GM21737 (cell line): ENCODE measurements around the gene MSI2.

ENCODE experiments used
- ATAC-seq: cut with Tn5 transposase; IDR thresholded peaks from one replicate; pipeline ENCODE4 v1.9.1; 2021; ENCODE audit warnings: mild to moderate bottlenecking, moderate library complexity; ENCODE audit not compliant: unreplicated experiment

The MSI2 gene

DNA sequence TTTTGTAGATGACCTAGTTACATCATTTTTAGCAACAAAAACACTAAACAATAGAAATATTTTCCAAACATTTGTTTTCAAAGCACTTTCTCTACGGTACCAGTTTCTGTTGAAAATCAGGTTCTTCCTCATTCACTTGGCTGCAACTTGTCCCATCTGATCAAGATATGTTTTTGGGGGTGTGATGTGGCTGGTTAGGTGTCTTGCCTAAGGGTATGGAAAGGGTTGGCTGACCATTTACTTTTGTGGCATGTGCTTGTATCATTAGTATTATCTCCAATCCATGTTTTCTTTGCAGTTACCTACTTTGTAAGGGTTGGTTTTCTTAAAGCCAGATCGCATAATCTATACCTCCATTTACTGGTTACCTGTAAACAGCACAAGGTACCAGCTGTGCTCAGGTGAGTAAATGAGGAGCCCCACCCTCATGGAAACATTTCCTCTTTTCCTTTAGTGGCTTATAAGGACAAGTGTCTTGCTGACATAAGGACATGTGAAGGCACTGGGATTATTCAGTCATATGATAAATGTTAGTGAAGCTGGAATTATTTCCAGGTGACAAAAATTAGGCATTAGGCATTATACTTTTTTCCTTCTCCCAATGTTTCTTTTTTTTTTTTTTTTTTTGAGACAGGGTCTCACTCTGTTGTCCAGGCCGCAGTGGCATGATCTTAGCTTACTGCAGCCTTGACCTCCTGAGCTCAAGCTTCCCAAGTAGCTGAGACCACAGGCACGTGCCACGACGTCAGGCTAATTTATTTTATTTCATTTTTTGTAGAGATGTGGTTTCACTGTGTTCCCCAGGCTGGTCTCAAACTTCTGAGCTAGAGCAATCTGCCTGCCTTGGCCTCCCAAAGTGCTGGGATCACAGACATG is 326.8 kb downstream of the MSI2 start:
- no peak for ATAC-seq

- no peak for ATAC-seq
These were observed 327.8 kb downstream of the MSI2 start for GRCh38 chr17:57584050-57584551.

DNA sequence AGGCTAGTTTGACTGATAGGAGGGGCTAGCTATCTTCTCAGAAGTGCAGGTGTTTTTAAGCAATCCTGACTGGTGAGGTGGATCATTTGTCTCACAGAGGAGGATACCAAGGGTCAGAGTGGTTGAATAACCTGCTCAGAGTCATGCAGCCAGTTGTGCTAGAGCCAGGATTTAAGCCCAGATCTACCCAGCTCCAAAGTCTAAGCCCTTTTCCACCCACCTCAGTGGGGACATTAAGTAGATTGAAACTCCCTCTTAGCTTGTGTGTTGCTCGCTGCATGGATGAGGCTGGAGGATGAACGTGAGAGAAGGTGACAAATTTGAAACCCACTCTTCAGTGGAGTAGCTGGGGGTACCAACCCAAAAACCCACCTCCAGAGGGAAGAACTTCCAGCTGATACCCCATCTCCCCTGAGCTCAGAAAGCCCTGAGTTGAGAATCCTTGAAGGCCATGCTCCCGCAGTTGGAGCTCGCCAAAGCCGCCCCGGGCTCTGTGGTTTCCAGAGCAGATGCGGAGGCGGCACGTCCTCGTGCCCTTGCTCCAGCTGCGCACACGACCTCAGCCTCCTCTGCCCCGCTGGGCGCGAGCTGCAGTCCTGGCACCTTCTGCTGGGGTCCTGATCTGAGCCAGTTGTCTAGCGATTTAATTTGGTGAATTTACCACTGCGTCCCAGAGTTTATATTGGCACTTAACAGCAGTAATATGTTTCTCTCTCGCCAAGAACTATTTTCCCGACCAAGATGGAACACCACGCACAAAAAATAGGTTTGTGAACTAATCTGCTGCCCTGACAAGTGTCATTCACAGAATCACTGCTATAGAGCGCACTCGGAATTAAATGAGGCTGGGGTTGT is 329.2 kb downstream of the MSI2 start:
- no peak for ATAC-seq

- ATAC-seq, result no peak
These were observed 329.9 kb downstream of the MSI2 start for GRCh38 chr17:57586196-57586740.

DNA sequence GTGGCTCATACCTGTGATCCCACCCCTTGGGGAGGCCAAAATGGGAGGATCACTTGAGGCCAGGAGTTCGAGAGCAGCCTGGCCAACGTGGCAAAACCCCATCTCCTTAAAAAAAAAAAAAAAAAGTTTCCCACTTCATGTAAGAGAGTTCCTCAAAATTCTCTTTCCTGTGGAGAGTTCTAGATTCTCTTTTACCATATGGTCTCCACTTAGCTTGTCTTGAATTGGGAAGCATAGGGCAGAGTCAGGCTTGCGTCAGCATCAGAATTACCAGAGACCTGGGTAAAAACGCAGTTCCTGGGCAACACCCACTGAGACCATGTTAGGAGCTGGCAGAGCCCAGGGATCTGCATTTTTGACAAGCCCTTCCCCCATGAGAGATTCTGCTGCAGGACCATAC is 330.4 kb downstream of the MSI2 start:
- no peak for ATAC-seq

DNA sequence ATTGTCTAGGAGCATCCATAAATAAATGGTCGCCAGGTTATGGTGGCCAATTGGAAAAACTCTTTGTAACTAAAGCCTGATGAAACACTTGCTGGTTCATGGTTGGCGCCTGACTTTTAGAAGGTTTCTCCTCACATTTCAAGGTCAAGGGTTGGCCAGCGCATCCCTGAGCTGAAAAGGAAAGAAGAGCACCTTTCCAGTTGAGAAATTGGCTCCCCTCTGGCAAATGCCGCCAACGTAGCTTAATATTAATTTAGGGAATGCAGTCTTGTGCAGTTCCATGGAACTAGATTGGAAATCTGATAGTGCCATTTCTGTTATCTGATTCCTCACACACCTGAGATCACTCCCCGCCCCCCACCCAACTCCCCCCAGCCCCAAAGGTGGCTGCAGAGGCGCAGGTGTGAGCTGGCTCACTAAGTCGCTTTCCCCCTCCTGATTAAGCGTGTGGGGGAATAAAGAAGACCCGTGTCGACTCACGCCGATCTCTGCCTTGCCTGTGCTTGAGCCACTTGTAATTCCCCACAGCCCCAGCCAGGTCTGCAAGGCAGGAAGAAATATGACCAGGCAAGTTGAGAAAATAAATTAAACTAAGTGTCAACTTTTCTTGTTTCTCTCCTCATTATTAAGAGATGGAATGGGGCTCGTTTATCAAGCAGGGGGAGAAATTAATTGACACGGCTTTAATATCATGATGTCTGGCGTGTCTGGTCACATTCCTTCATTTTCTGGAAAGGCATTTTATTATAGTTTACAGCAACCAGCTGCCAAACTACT is 331.1 kb downstream of the MSI2 start:
- ATAC-seq, result no peak

GRCh38 chr17:57588086-57588485 is 331.8 kb downstream of the MSI2 start:
- no peak for ATAC-seq

- no peak for ATAC-seq
These were observed 333.1 kb downstream of the MSI2 start for GRCh38 chr17:57589151-57590034.

GRCh38 chr17:57593739-57594462 is 337.6 kb downstream of the MSI2 start:
- no peak for ATAC-seq

GRCh38 chr17:57594767-57595166 is 338.4 kb downstream of the MSI2 start:
- no peak for ATAC-seq

DNA sequence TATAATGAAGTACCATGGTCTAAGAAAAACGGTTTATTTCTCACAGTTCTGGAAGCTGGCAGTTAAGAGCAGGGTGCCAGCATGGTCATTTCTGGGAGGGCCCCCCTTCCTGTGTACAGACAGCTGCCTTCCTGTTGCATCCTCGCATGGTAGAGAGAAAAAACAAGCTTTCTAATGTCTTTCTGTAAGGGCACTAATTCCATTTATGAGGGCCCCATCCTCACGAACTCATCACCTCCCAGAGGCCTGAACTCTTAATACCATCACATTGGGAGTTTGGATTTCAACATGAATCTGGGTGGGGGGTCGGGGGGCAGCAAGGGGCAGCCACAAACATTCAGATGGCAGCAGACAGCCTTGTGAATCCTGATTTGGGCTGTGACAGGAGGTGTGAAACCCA is 339.1 kb downstream of the MSI2 start:
- no peak for ATAC-seq

DNA sequence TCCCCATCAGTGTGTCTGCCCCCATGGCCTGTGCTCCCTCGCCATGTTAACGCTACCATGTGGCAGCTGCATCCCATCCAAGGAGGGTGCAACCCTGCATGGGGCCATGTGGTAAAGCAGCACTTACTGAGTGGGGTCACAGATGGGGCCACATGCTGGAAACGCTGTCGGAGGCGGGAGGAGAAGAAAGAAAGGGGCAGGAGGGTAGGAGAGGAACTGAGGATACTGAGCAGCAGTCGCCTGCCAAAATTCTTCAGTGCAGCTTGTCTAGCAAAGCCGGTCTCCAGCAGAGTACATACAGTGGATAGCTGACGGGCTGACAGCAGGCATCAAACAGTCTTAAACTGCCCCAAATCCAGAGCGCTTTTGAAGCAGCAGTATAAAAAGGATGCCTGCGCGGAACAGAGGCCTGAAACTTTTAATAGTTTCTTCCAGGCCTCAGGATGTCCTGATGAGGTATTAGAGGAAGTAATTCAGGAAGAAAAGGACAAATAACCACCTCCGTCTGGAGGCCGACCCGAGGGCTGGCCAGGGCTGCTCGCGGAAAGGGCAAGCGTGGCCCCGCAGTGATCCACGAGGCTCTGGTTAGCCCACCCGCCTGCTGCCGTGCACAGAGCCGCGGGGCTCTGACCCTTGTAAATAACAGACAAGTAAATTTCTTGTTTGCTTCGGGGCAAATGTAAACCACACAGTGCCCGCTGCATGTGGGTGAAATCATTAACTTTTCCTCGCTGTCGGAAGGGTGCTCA is 339.8 kb downstream of the MSI2 start:
- no peak for ATAC-seq

- no peak for ATAC-seq
These were observed 340.8 kb downstream of the MSI2 start for GRCh38 chr17:57597101-57597500.

DNA sequence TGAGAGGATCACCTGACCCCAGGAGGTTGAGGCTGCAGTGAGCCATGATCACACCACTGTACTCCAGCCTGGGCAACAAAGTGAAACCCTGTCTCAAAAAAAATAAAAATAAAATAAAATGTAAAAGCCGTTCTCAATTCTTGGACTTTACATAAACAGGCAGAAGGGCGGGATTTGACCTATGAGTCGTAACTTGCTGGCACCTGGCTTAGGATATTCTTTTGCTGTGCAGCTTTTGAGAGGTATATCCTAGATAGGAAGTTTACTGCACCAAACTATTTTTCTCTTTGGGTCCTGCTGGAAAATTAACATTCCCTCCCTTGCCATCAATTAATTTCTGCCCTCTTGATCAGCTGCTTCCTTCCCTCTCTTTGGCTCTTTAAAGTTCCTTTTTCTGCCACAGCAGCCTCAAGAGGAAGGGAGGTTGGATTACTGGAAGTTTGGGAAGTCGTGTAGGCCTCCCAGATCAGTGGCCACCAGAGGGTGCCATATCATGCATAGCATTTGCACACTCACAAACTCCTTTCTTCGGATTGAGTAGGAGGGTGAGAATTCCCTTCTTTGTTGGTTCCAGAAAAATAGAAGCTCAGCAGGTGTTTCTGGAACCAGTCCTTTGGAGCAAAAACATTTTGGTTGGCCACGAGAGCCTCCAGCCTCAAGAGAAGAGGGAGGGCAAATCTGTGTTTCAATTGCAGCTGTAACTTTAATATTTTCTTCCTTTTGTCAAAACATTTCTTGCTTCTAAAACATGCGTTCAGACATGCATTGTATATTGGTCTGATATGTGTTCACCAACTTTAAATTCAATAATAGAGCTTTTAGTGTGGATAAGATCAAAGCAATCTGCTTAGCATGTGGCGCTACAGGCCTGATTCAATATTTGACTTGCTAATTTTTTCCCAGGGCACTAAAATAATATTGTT is 341.5 kb downstream of the MSI2 start:
- no peak for ATAC-seq

DNA sequence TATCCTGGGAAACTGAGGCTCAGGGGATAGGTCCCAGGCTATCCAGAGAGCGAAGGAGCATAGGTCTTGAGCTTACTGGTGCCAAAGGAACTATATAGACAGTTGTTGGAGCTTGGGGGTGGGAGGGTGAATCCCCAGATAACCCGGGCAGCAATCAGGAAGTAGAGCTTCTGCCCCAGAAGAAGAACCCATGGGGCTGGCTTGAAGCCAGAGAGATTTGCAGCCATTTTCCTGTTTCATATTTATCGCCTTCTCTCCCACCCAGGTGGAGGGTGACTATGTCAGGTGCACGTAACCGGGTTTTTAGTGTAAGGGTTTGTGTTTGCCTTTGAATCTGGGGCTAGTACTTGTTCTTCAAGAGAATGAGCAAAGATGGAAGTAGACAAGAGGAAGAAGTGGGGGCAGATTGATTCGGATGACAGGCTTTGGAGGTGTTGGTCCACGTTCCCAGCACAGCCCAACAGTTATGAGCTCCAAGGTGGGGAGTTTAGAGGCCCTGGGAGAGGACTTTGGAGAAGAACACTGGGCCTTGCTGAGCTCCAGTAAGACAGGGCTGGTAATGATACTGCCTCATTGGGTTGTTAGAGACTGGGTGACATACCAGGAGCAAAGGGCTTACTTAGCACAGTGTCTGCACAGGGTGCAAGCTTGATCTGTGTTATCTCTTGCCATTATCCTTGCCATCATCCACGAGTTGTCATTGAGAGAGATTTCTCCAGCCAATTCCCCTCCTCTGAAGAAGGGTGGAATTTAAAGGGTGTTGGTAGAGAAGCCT is 343.1 kb downstream of the MSI2 start:
- ATAC-seq, result no peak

DNA sequence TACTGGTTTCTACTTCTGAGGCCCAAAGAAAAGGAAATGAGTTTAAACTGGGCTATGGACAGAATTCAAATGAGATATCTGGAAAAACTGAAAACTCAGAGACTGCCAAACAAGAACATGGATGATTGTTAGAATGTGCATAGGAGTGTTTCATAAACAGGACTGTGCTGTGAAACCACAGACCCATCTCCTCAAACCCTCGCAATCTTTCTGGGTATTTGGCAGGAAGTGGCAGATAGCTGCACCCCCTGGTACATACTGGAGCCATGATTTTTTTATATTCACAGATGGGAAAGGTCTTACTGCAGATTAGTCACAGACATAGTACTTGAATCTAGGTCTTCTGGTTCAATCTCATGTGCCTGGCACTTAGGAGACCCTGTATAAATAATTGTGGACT is 343.8 kb downstream of the MSI2 start:
- no peak for ATAC-seq
